Panc1 (cell line): ENCODE data around the gene SOBP. TPM values are rescaled to one million over a fixed set of nuclear protein-coding genes. Genes with fewer than 3 reads are reported as not detected.

Source experiments
- ATAC-seq: fragments of 200-7000 bp; cut with Tn5 transposase; 2 replicates; pipeline ENCODE4 v1.9.1; 2020; ENCODE audit warnings: mild to moderate bottlenecking, moderate library complexity
- BruUV-seq: library from RNA; stranded (reverse); fragments of 400-500 nt; replicated peaks from 2 replicates; lab custom pipeline; 2021; lab: Mats Ljungman, UMichigan
- CTCF ChIA-PET: fragments of 300-600 bp; sonication (Branson Sonifier 250); formaldehyde crosslinking; loops from one replicate; lab custom pipeline; 2022; ENCODE audit warnings: antibody characterized with exemption; lab: Charles Lee
- POLR2A ChIA-PET: fragments of 300-600 bp; sonication (Branson Sonifier 250); formaldehyde crosslinking; loops from one replicate; lab custom pipeline; 2022; ENCODE audit warnings: antibody characterized with exemption; lab: Charles Lee
- DNase-seq: peaks from one replicate; pipeline ENCODE4 v3.0.0-alpha.2; 2010; ENCODE audit warnings: low read depth, low spot score
- H3K27ac ChIP-seq: 2 replicates; pipeline ENCODE4 v1.5.1; 2011; ENCODE audit warnings: mild to moderate bottlenecking, low read length, inconsistent platforms
- H3K27me3 ChIP-seq: fragments of 200-500 bp; sonication (Bioruptor generic); 2 replicates; pipeline ENCODE4 v1.6.0; 2014; ENCODE audit warnings: low read length, inconsistent platforms; ENCODE audit not compliant: control insufficient read depth, insufficient read depth
- H3K36me3 ChIP-seq: fragments of 200-500 bp; sonication (Bioruptor generic); 2 replicates; pipeline ENCODE4 v1.5.1; 2014; ENCODE audit warnings: inconsistent platforms, mild to moderate bottlenecking, low read length, moderate library complexity; ENCODE audit not compliant: control insufficient read depth, insufficient read depth
- H3K4me1 ChIP-seq: 2 replicates; pipeline ENCODE4 v1.5.1; 2011; ENCODE audit warnings: inconsistent platforms, mild to moderate bottlenecking, low read length, moderate library complexity; ENCODE audit not compliant: control insufficient read depth, insufficient read depth
- H3K4me3 ChIP-seq, 2 experiments: 2 replicates each; pipeline ENCODE4 v1.5.1; 2011 to 2012; ENCODE audit warnings: low read depth in 2 of 2, low read length in 2 of 2, mild to moderate bottlenecking in 2 of 2, inconsistent platforms in 1 of 2, moderate library complexity in 1 of 2
- H3K9me3 ChIP-seq: fragments of 200-500 bp; sonication (Bioruptor generic); 2 replicates; pipeline ENCODE4 v1.5.1; 2014; ENCODE audit warnings: low read depth, mild to moderate bottlenecking, inconsistent platforms, low read length, moderate library complexity; ENCODE audit not compliant: control insufficient read depth, insufficient read depth
- POLR2AphosphoS5 ChIP-seq: IDR thresholded peaks from 2 replicates; pipeline ENCODE4 v1.6.1; 2012; ENCODE audit warnings: mild to moderate bottlenecking, low read depth, low read length, moderate library complexity
- SIN3A ChIP-seq: IDR thresholded peaks from 2 replicates; pipeline ENCODE4 v1.6.1; 2012; ENCODE audit warnings: low read depth, mild to moderate bottlenecking, low read length, moderate library complexity, borderline replicate concordance; ENCODE audit not compliant: insufficient read depth
- TCF7L2 ChIP-seq: IDR thresholded peaks from 2 replicates; pipeline ENCODE4 v1.6.1; 2011; ENCODE audit warnings: mild to moderate bottlenecking, low read depth, low read length, inconsistent platforms
- in situ Hi-C: cut with HindIII; loops from 2 replicates; pipeline ENCODE4 v1.10.0; 2016; ENCODE audit warnings: low sequenced_read_pairs, low pct_unique_long_range_greater_than_20kb
- intact Hi-C: fragments of 100-400 bp; cut with micrococcal nuclease; formaldehyde crosslinking; loops from one replicate; pipeline ENCODE4 v1.10.0; 2022; ENCODE audit not compliant: unreplicated experiment
- total RNA-seq: library from RNA; stranded (reverse); gene quantifications from one replicate; pipeline ENCODE4 v1.2.1, GENCODE V29; 2021; ENCODE audit not compliant: unreplicated experiment
- TF ChIP-seq, protein P1 (sequence below), 2 experiments: IDR thresholded peaks; 2 replicates each; pipeline ENCODE4 v1.6.1; 2011 to 2012; ENCODE audit warnings: low read depth in 2 of 2, control low read depth in 1 of 2, low read length in 1 of 2, mild to moderate bottlenecking in 1 of 2, moderate library complexity in 1 of 2; ENCODE audit not compliant: insufficient read depth in 1 of 2
- TF ChIP-seq, protein P2 (sequence below): fragments of 450-650 bp; IDR thresholded peaks from 2 replicates; pipeline ENCODE4 v1.5.1; 2017; ENCODE audit warnings: mild to moderate bottlenecking

Gene SOBP
- total RNA-seq, 1 experiment from 2014 or later, result 9.0 TPM

DNA sequence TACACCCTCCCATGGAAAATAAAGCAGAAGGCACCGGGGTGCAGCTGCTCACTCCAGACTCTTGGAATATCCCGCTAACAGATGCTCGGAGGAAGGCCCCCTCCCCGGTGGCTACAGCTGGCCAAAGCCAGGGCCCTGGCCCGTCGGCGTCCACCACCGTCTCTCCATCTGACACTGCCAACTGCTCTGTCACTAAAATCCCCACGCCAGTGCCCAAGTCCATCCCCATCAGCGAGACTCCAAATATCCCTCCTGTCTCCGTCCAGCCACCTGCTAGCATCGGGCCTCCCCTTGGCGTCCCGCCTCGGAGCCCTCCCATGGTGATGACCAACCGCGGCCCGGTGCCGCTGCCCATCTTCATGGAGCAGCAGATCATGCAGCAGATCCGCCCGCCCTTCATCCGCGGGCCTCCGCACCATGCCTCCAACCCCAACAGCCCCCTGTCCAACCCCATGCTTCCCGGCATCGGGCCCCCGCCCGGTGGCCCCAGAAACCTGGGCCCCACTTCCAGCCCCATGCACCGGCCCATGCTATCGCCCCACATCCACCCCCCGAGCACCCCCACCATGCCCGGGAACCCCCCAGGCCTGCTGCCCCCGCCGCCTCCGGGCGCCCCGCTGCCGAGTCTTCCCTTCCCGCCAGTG lies 143.9 kb downstream of the SOBP start:
- ATAC-seq, result no peak
- Histone ChIP-seq H3K4me1 (no peaks in the 10 kb centered on the region), H3K36me3 (no peaks in the 10 kb centered on the region), H3K4me3 (no peak overlapping the region), H3K27ac (no peak overlapping the region), H3K27me3 (no peaks in the 10 kb centered on the region; the same call in 1 of the 2 replicates), H3K9me3 (no peaks in the 10 kb centered on the region)
- ChIA-PET CTCF (no interaction called here), POLR2A (no interaction called here)
- no TSS peak for BruUV-seq
- in situ Hi-C loops (no loop called here), intact Hi-C loops (no loop called here)
- TF ChIP-seq TCF7L2, result no peak
- no peak for DNase-seq

DNA sequence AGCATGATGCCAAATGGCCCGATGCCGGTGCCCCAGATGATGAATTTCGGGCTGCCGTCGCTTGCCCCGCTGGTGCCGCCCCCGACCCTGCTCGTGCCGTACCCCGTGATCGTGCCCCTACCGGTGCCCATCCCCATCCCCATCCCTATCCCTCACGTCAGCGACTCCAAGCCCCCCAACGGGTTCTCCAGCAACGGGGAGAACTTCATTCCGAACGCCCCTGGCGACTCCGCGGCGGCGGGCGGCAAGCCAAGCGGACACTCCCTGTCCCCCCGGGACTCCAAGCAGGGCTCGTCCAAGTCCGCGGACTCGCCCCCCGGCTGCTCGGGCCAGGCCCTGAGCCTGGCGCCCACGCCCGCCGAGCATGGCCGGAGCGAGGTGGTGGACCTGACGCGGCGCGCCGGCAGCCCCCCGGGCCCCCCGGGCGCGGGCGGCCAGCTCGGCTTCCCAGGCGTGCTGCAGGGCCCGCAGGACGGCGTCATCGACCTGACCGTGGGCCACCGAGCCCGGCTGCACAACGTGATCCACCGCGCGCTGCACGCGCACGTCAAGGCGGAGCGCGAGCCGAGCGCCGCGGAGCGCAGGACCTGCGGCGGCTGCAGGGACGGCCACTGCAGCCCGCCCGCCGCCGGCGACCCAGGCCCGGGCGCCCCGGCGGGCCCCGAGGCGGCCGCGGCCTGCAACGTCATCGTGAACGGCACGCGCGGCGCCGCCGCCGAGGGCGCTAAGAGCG lies 144.6 kb downstream of the SOBP start:
- TF ChIP-seq, protein P1, sequence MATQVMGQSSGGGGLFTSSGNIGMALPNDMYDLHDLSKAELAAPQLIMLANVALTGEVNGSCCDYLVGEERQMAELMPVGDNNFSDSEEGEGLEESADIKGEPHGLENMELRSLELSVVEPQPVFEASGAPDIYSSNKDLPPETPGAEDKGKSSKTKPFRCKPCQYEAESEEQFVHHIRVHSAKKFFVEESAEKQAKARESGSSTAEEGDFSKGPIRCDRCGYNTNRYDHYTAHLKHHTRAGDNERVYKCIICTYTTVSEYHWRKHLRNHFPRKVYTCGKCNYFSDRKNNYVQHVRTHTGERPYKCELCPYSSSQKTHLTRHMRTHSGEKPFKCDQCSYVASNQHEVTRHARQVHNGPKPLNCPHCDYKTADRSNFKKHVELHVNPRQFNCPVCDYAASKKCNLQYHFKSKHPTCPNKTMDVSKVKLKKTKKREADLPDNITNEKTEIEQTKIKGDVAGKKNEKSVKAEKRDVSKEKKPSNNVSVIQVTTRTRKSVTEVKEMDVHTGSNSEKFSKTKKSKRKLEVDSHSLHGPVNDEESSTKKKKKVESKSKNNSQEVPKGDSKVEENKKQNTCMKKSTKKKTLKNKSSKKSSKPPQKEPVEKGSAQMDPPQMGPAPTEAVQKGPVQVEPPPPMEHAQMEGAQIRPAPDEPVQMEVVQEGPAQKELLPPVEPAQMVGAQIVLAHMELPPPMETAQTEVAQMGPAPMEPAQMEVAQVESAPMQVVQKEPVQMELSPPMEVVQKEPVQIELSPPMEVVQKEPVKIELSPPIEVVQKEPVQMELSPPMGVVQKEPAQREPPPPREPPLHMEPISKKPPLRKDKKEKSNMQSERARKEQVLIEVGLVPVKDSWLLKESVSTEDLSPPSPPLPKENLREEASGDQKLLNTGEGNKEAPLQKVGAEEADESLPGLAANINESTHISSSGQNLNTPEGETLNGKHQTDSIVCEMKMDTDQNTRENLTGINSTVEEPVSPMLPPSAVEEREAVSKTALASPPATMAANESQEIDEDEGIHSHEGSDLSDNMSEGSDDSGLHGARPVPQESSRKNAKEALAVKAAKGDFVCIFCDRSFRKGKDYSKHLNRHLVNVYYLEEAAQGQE (IDR thresholded peaks at IDR 0.05; ENCODE audit: insufficient read depth in 1 of 2, low read depth in 2 of 2, low read length in 1 of 2), result no peak
- TF ChIP-seq, protein P2, sequence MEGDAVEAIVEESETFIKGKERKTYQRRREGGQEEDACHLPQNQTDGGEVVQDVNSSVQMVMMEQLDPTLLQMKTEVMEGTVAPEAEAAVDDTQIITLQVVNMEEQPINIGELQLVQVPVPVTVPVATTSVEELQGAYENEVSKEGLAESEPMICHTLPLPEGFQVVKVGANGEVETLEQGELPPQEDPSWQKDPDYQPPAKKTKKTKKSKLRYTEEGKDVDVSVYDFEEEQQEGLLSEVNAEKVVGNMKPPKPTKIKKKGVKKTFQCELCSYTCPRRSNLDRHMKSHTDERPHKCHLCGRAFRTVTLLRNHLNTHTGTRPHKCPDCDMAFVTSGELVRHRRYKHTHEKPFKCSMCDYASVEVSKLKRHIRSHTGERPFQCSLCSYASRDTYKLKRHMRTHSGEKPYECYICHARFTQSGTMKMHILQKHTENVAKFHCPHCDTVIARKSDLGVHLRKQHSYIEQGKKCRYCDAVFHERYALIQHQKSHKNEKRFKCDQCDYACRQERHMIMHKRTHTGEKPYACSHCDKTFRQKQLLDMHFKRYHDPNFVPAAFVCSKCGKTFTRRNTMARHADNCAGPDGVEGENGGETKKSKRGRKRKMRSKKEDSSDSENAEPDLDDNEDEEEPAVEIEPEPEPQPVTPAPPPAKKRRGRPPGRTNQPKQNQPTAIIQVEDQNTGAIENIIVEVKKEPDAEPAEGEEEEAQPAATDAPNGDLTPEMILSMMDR, result no peak
- no peak for TF ChIP-seq TCF7L2
- TF ChIP-seq SIN3A, result no peak
- no peak for TF ChIP-seq POLR2AphosphoS5
- ChIA-PET POLR2A (no interaction called here), CTCF (no interaction called here)
- no peaks in the 10 kb centered on the region; the same call in 1 of the 2 replicates for H3K27me3 ChIP-seq
- BruUV-seq, result no TSS peak
- intact Hi-C loops, result no loop called here
- ATAC-seq, result no peak
- no peaks in the 10 kb centered on the region for H3K9me3 ChIP-seq
- no peak overlapping the region for H3K4me3 ChIP-seq
- DNase-seq, result no peak
- no peaks in the 10 kb centered on the region for H3K36me3 ChIP-seq
- in situ Hi-C loops, result no loop called here
- no peaks in the 10 kb centered on the region for H3K4me1 ChIP-seq
- H3K27ac ChIP-seq, result no peak overlapping the region
